GM12801 (cell line): ENCODE results near the gene TCF4.

ENCODE experiments used
- CTCF ChIP-seq: IDR thresholded peaks from one replicate; pipeline ENCODE4 v1.5.1; 2011; ENCODE audit warnings: control low read depth; ENCODE audit not compliant: insufficient read length; ENCODE audit errors: extremely low read depth

Gene TCF4

GRCh38 chr18:55504808-55505207 is 83.2 kb downstream of the TCF4 start:
- TF ChIP-seq CTCF: no peak

GRCh38 chr18:55503167-55503820 is 84.7 kb downstream of the TCF4 start:
- TF ChIP-seq CTCF: no peak

- TF ChIP-seq CTCF: no peak
Observed at GRCh38 chr18:55501982-55502710, 85.8 kb downstream of the TCF4 start.

GRCh38 chr18:55501579-55501978 is 86.4 kb downstream of the TCF4 start:
- no peak for TF ChIP-seq CTCF

- TF ChIP-seq CTCF: no peak
Observed at GRCh38 chr18:55500316-55501086, 87.5 kb downstream of the TCF4 start.

GRCh38 chr18:55499526-55499925 is 88.5 kb downstream of the TCF4 start:
- TF ChIP-seq CTCF: no peak

GRCh38 chr18:55497825-55498403 is 90.1 kb downstream of the TCF4 start:
- TF ChIP-seq CTCF: no peak
